Fibroblast of the aortic adventitia (primary cell): ENCODE data around the gene ERCC6L2. TPM values are rescaled to one million over a fixed set of nuclear protein-coding genes. Genes with fewer than 3 reads are reported as not detected.

ENCODE experiments used
- DNase-seq: peaks from one replicate; pipeline ENCODE4 v3.0.0-alpha.2; 2010; ENCODE audit warnings: low read depth
- H3K4me3 ChIP-seq: 2 replicates; pipeline ENCODE4 v1.5.1; 2011; ENCODE audit warnings: low read depth, mild to moderate bottlenecking, control low read depth, low read length, moderate library complexity
- total RNA-seq: library from RNA; depleted of rRNA; stranded (reverse); fragments of >200 nt; gene quantifications from 2 replicates; pipeline ENCODE4 v1.2.3, GENCODE V29; 2012; ENCODE audit warnings: low replicate concordance
- TF ChIP-seq, protein P1 (sequence below): IDR thresholded peaks from 2 replicates; pipeline ENCODE4 v1.5.1; 2011; ENCODE audit warnings: mild to moderate bottlenecking, low read length, control low read depth, inconsistent platforms; ENCODE audit not compliant: insufficient read depth

The ERCC6L2 gene
- total RNA-seq, 1 donor = 93.3 TPM

DNA sequence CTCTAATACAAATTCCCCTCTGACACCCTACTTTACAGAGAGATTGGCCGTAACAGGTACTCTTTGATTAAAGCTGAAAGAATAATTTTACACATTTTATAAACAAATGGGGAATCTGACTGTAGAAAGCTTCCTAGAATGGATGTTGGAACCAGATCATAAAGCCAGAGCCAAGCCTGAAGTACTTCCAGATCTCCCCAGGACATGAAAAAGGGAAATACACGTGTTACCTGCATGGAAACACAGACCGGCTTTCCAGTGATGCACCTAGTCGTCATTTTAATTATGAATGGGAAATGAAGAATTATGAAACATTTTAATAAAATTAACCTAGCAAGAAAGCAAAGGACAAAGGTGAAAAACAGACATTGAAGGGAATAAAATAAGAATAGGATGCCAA lies 66.5 kb downstream of the ERCC6L2 start:
- TF ChIP-seq, protein P1, sequence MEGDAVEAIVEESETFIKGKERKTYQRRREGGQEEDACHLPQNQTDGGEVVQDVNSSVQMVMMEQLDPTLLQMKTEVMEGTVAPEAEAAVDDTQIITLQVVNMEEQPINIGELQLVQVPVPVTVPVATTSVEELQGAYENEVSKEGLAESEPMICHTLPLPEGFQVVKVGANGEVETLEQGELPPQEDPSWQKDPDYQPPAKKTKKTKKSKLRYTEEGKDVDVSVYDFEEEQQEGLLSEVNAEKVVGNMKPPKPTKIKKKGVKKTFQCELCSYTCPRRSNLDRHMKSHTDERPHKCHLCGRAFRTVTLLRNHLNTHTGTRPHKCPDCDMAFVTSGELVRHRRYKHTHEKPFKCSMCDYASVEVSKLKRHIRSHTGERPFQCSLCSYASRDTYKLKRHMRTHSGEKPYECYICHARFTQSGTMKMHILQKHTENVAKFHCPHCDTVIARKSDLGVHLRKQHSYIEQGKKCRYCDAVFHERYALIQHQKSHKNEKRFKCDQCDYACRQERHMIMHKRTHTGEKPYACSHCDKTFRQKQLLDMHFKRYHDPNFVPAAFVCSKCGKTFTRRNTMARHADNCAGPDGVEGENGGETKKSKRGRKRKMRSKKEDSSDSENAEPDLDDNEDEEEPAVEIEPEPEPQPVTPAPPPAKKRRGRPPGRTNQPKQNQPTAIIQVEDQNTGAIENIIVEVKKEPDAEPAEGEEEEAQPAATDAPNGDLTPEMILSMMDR = no peak
- no peak overlapping the region for H3K4me3 ChIP-seq
- no peak for DNase-seq

DNA sequence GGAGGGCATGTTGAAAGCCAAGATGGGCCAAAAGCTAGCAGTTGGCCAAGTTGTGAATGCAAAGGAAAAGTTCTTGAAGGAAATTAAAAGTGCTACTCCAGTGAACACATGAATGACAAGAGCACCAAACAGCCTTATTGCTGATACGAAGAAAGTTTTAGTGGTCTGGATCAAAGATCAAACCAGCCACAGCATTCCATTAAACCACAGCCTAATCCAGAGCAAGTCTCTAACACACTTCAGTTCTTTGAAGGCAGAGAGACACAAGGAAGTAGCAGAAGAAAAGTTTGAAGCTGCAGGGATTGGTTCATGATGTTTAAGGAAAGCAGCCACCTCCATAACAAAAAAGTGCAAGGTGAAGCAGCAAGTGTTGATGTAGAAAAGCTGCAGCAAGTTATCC lies 71.6 kb downstream of the ERCC6L2 start:
- no peak for DNase-seq
- H3K4me3 ChIP-seq = no peak overlapping the region
- TF ChIP-seq, protein P1 = no peak

DNA sequence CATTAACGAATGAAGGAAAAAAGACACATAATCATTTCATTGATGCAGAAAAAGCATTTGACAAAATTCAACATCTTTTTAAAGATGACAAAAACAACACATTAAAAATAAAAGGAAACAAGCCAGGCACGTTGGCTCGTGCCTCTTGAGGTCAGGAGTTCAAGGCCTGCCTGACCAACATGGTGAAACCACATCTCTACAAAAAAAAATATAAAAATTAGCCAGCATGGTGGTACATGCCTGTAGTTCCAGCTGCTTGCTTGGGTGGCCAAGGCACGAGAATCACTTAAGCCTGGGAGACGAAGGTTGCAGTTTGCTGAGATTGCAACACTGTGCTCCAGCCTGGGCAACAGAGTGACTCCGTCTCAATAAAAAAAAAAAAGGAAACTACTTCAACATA lies 77.0 kb downstream of the ERCC6L2 start:
- TF ChIP-seq, protein P1 = no peak
- no peak for DNase-seq
- no peak overlapping the region for H3K4me3 ChIP-seq

DNA sequence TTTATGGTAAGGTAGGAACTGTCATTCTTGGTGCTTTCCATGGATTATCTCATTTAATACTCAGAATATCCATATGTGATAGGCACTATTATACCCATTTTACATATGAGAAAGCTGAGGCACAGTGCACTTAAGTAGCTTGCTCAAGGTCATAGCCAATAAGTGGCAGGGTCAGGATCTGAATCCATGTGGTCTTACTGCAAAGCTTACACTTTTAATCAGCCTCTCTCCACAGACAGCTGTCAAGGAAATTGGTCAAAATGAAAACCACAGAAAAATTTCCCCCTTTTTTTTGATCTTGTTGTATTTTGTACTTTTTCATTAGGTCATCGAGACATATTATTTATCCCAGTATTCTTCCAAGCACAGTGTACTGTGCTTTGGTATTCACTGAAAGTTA lies 78.5 kb downstream of the ERCC6L2 start:
- DNase-seq = no peak
- H3K4me3 ChIP-seq = no peak overlapping the region
- TF ChIP-seq, protein P1 = no peak

DNA sequence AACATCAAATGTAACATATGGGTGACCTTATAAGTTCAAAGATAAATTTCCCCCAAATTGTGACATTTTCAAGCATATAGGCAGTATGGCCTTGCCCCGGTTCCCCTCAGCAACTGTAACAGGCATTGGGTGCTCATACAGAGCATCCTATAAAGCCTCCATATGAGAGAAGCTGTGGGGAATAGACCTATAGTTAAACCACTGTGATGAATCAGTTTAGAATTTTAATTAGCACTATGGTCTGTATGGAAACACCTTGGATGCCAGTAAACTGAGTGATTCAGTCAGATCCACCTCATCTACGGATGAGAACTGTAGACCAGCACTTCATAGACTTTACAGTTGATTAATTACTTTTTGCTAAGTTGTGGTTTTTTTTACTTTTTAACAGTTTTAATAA lies 79.4 kb downstream of the ERCC6L2 start:
- TF ChIP-seq, protein P1 = no peak
- H3K4me3 ChIP-seq = no peak overlapping the region
- DNase-seq = no peak

DNA sequence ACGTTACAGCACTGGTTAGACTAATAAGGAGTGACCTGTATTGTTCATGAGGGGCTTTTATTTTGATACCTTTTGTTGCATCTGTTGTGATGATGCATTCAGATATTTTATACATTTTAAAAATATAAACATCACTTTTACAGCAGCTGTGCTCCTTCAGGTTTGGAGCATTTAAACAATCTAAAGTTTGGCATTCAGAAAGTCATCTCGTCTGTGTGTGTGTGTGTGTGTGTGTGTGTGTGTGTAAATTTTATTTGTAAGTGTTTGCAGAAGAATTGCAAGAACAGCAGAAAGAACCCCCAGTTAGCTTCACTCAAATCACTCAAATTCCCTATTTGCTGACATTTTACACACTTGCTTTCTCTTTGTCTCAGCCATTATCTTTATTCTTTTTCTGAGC lies 87.4 kb downstream of the ERCC6L2 start:
- DNase-seq = no peak
- H3K4me3 ChIP-seq = no peak overlapping the region
- TF ChIP-seq, protein P1 = no peak

DNA sequence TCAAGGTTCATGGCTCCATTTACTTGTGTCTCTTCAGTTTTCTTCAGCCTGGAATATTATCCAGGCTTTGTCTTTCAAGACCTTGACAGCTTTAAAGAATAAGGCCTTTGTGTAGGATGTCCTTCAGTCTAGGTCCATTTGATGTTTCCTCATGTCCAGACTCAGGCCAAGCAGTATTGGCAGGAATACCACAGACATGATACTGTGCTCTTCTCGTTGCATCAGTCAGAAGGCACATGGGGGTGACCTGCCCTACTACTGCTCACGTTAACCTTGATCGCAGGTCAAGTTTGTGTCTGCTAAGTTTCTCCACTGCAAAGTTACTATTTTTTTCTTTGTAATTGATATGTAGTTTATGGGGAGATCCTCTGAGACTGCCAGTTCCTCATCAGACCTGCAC lies 88.2 kb downstream of the ERCC6L2 start:
- DNase-seq = no peak
- no peak overlapping the region for H3K4me3 ChIP-seq
- TF ChIP-seq, protein P1 = no peak
